Stimulated activated naive CD8-positive, alpha-beta T cell treated with anti-CD3 and anti-CD28 coated beads, Interleukin-15, Interleukin-2, amounts not matched to agents 100 U/mL and 50 U/mL, for 24 hours (primary cell): ENCODE data around the gene CNNM4.

Experiments used
- ATAC-seq: fragments of 150-1000 bp; cut with Tn5 transposase; one replicate; pipeline ENCODE4 v1.10.0; 2021
- DNase-seq: peaks from one replicate; pipeline ENCODE4 v3.0.0; 2021

CNNM4 gene

DNA sequence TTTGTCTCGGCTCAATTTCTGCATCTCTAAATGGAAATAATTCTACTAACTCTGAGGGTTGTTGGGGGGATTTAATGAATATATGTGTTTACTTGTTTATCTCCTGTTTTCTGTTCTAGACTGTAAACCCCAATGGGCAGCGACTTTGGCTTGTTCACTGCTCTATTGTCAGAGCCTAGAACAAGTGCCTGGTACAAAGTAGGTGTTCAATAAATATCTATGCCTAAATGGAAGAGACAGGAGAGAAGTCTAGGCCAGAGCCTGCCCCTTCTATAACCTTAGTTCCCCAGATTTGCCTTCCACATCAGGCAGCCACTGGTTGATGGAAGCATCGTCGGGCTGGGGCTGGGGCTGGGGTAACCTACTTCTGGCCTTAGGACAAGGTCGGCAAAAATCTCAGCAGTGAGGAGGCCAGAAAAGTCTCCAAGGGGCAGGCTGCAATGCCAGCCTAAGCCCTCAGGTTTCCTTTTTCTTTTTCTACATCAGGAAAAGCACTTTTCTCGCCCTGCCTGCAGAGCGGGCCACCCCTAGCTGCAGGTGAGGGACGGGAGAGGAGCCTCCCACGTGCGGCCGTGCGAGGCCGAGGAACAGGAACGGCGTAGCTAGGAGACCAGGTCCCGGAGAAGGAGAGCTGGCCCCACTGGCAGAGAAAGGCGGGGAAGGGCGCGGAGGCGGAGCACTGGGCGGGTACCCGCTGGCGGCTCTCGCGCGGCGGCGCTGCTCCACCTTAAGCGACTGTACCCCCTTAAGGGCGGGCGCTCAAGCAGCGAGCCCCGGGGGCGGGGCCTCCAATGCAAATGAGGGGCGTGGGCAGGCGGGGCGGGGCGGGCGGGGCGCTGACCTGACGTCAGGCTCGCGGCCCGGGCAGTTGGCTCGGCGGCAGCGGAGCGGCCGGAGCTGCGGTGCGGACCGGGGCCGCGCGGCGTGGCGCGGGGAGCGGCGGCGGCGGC lies at the start of gene CNNM4:
Gene CNNM4 (plus strand): TSS at position 867 of the 950 bp plus-strand sequence. CDS start 98 bp downstream, outside the sequence.
- peak; percentile 96 for ATAC-seq
- DNase-seq: peak; percentile 93

DNA sequence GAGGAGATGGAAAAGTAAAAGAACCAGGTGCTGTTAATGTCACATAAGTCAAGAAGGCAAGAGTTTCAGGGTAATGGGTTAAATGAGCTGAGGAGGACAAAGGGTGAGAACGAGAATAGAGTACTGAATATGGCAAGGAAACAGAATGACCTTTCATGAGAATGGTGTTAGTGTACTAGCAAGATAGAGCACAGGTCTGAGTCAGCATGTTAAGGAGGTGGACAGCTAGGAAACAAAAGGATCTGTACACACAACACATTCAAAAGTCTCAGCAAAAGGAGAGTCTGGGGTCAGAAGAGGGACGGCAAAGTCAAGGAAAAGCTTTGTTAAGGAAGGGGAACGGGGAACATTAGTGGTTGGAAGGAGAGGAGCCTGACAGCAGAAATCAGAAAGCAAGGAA lies 49.7 kb upstream of the CNNM4 start:
- ATAC-seq: no peak
- no peak for DNase-seq

DNA sequence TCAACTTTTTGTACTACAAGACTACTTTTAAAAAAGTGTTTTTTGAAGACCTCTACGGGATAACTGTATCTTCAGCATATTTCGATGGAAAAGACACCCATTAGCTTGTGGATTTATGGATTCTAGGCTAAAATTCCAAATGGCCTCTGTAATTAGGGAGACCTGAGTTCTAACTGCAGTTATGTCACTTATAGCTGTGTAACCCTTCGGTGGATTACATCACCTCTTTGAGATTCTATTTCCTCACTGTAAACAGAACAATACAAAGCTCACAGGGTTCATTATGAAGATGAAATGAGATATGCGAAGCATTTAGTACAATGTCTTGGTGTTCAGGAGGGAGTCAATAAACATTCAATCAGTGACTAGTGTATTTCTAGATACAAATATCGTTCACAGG lies 45.0 kb upstream of the CNNM4 start:
- ATAC-seq (no peak), DNase-seq (no peak)

DNA sequence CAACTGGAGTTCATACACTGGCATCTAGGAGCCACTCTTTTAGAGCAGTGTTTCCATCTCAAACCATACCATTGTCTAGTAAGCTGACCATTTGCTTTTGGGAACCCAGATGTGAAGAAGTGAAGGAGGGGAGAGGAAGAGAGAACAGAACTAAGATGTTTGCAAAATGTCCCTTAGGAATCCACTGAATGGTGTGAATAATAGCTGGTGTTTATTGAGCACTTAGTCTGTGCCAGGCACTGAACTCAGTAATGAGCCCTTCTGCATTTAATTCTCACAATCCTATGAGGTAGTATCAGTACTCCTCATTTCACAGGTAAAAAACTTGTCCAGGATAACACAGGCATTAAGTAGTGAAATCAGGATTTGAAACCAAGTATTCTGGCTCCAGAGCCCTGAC lies 44.3 kb upstream of the CNNM4 start:
- no peak for DNase-seq
- ATAC-seq: no peak

DNA sequence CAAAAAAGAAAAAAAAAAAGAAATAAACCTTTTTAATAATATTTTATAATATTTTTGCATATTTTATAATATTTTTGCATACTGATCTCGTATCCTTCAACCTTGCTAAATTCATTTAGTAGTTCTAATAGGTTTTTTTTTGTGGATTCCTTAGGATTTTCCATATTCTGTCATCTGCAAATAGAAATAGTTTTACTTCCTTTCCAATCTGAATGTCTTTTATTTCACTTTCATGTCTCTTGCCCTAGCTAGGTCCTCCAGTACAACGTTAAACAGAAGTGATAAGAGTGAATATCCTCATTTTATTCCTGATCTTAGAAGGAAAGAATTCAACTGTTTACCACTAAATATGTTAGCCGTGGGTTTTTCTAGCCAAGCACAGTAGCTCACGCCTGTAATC lies 34.6 kb upstream of the CNNM4 start:
- DNase-seq (no peak), ATAC-seq (no peak)

DNA sequence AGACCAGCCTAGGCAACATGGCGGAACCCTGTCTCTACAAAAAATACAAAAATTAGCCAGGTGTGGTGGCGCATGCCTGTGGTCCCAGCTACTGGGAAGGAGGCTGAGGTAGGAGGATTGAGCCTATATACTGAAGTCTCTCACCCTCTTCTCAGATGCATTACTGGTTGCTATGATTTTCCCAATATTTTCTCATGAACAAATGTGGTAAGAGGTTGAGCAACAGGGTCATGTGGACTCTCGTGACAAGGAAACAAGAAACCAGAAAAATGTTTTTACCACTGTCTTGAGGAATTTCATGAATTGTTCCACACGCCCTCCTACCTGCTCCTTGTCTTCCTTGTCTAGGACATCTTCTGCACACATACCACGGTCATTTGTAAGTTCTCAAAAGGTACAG lies 33.3 kb upstream of the CNNM4 start:
- ATAC-seq: no peak
- DNase-seq: no peak

DNA sequence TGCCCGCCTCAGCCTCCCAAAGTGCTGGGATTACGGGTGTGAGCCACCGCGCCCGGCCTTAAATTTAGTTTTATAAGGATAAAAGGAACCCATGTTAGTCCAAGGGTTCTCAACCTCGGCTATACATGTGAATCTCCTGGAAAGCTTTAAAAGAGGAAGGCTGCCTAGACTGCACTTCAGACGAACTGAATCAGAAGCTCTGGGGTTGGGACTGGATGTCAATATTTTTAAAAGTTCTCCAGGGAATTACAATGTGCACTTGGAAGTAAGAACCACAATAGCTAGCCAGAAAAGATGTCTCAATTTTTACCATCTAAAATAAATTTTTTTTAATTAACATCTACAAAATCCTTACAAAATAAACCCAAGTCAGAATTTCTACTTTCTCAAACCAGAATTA lies 31.0 kb upstream of the CNNM4 start:
- no peak for DNase-seq
- no peak for ATAC-seq

DNA sequence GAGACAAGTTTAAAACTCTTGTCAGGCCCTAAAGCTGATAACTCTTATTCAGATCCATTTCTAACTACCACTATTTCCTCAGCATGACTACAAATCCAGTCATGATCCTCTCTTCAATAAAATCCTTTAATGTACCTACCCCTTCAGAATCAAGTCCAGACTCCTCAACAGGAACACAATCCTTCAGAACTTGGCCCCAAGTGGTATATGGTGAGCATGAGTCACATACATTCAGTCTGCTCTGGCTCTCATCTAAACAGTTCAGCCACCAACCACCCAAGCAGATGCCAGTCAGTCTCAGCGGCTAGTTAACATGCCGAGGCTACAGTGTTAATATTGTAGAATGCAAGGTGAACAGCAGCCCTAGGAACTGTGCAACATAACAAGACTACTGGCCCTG lies 30.5 kb upstream of the CNNM4 start:
- ATAC-seq: no peak
- no peak for DNase-seq

DNA sequence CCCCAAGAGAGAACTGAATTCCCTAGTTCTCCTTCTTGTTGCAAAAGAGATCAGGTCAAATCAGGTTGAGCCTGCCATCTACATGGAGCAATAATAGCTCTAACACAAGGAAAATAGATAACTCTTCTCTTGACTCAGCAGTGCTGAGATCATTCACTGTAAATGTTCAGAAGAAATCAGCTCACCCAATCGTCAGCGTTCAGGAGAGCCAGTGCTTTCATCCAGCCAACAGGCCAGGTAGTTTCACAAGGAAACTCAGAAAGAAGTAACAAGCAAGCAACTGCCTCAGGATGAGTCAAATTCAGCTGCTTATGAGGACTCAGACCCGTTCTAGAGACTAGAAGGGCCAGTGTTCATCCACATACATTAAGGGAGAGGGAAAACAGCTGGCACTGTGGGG lies 26.8 kb upstream of the CNNM4 start:
- DNase-seq (no peak), ATAC-seq (no peak)

DNA sequence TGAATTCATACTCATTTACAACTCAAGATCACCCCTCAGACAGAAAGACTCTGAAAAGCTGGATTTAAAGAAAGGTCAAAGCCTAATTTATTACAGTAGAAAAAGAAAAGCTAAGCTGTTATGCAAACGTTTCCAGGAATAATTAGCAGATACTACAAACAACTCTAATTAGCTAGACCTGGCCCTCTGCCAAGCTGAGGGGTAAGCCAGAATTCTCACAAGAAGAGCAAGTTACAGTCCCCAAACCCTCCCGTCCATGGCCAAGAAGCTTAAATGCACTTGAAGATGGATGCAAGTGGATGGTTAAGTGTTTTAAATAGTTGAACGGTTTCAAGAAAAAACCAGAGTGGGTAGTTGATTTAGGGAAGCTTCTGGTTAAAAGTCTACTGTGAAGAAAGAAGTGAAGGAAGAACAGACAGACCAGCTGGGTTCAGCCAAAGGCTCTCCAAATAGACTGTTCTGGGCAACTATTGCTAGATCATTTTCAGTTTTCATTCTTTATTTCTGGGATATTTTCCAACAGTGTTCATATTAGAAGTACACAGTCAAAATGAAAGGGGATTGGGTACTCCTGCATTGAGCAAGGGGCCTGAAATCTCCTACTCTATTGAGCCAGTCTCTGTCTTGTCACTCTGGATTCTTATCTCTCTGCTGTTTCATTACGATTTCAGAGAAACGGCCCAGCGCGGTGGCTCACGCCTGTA lies 25.7 kb upstream of the CNNM4 start:
- DNase-seq (no peak), ATAC-seq (no peak)

DNA sequence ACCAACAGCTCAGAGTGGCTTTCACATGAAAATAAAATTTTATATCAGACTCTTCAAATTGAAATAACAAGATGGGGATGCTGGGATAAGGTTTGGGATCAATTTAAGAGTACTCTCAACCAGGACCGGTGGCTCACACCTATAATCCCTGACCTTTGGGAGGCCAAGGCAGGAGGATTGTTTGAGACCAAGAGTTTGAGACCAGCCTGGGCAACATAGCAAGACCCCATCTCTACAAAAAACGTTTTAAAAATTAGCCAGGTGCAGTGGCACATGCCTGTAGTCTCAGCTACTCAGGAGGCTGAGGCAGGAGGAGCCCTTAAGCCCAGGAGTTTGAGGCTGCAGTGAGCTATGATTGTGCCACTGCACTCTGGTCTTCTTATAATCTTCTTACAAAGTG lies 23.5 kb upstream of the CNNM4 start:
- DNase-seq (no peak), ATAC-seq (no peak)

DNA sequence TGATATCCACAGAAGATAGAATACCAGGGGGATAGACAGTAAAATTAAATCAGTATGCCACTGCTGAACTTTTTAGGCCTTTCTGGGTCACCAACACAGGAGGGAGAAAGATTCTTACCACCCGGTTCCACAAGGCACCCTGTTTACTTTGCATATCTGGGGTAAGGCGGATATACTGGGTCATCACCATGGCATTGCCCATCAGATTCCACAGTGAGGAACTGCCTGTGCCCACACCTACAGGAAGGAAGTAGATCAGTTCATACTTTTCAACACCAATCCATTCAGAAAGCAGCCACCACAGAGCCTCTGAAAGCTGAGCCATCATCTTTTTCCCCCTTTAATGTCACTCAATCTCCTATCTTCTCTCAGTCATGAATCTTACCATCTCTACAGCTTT lies 22.9 kb upstream of the CNNM4 start:
- ATAC-seq (no peak), DNase-seq (no peak)

DNA sequence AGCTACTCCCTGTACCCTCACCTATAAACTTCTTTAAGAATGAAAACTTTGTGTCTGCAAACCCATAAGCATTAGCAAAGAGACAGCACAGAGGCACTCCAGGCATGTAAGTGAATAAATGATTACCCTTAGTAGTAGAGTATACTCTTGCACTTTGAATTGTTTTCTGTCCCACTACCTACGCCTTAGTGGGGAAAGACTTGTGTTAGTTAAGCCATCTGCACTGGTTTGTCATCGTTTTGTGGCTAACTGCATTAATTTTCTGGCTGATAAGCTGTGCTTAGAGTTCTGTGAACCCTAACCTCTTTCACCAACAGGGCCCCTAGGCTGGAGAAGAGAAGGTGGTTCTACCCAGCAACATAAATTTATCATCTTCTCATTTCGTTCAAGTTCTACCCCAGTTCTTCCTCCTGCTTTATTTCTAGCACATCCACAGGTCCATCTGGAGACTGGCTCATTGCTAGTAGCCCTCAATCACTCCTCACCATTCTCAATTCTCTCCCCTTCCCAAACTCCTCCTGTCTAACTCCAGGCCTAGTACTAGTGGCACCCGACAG lies 21.5 kb upstream of the CNNM4 start:
- no peak for ATAC-seq
- no peak for DNase-seq

DNA sequence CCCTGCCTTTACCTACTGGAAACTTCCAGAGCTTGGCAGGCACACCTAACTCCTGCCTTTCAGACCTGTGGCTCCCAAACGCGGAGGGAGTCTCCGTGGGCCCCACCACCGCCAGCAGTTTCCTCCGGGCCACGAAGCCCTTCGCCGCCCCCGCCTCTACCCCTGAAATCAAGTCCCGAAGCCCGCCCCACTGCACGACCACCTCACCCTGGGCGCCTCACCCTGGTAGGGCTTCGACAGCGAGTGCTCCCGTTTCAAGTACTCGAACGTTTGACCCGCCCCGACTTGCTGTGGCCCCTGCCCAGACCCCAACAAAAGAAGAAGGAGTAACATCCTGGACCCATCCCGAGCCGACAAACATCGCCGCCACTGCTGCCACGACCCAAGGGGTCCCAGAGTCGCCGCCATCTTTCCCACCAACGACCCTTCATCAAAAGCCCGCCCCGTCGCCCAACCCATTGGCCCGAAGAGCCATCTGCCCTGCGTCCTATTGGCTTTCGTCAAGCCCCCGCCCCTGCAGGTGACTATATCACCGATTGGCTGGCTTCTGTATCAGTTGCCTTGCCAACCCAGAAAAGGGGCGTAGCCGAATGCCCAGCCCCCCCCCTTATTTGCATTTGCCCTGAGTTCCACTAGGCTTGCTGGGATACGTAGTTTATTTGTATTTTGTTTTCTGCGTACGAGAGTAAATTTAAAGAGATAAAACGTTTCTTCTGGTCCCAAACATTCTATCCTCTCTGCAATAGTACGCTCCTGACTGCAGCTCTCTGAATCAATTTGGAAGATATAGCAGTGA lies 20.9 kb upstream of the CNNM4 start, which contains the start of gene LMAN2L:
Gene LMAN2L (minus strand): TSS at position 432 of the 796 bp plus-strand sequence. CDS start 24 bp downstream, at position 408.
- DNase-seq (peak; percentile 95), ATAC-seq (peak; percentile 100)

DNA sequence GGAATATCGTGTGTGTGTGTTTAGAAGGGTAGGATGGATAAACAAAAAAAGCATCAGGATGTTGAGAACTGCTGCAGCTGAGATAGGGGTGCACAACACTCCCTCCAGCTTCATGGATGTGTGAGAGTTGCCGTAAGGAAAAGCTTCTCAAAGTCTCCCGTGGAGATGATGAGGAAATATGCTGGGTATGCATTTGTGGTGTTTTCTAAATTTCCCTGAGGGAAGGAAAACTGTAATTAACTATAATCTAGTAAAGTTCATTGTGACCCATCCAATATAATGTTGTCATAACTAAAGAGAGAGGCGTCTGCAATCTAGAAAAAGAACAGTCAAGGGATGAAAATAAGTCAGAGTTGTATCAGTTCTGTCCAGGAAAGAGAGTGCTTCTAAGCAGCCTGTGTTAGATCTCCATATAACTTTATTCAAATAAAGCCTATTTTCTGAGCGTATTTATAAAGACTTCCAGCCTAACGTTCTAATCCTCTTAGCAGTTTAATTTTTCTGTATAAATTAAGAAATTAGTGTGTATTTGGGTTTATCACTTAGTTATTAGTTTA lies 13.6 kb upstream of the CNNM4 start:
- ATAC-seq (no peak), DNase-seq (no peak)

DNA sequence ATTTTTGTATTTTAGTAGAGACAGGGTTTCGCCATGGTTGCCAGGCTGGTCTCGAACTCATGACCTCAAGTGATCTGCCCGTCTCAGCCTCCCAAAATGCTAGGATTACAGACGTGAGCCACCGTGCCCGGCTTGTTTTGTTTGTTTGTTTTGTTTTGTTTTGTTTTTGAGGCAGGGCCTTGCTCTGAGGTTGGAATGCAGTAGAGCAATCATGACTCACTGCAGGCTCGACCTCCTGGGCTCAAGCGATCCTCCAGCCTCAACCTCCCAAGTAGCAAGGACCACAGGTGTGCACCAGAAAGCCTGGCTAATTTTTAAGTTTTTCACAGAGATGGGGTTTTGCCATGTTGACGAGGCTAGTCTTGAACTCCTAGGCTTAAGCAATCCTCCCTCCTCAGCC lies 8.9 kb upstream of the CNNM4 start:
- ATAC-seq (no peak), DNase-seq (no peak)

DNA sequence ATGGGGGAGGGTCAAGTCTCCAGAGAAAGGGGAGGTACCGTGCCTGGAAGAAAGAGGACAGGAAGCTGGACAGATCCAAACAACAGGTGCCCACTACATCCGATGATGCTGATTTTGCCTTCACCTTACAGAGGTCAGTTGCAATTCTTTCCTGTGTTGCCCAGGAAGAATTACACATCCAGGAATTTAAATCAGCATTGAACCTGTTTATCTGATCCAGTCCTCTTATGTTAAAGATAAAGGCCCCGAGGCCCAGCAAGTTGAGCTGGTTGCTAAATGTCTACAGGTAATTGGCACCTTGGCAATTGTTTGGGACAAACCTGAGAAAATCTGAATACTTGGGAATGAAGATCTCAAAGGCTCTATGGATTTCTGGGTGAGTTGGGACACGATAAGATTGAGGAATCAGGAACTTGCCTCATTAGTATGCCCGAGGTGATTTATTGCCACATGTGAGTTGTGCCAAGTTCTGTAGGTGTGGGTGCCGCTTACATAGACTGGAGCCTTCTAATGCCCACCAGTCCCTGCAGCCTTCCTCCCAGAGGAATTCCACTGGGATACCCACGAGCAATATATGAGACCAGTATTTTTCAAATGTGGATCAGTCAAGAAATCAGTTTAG lies 6.9 kb upstream of the CNNM4 start:
- DNase-seq: no peak
- ATAC-seq: no peak

DNA sequence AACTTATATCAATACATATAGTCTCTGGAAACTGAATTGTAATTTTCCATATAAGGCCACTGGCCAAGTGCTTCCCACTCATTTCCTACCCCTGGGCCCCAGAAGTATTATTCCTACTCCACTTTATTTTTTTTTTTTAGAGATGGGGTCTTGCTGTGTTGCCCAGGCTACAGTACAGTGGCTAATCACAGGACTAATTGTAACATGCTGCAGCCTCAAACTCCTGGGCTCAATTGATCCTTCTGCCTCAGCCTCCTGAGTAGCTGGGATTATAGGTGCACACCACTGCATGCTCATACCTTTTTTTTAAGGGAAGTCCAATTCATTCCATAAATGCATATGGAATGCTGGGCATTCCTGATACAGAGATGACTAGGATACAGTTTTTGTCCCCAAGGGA lies 6.4 kb upstream of the CNNM4 start:
- DNase-seq (no peak), ATAC-seq (no peak)

DNA sequence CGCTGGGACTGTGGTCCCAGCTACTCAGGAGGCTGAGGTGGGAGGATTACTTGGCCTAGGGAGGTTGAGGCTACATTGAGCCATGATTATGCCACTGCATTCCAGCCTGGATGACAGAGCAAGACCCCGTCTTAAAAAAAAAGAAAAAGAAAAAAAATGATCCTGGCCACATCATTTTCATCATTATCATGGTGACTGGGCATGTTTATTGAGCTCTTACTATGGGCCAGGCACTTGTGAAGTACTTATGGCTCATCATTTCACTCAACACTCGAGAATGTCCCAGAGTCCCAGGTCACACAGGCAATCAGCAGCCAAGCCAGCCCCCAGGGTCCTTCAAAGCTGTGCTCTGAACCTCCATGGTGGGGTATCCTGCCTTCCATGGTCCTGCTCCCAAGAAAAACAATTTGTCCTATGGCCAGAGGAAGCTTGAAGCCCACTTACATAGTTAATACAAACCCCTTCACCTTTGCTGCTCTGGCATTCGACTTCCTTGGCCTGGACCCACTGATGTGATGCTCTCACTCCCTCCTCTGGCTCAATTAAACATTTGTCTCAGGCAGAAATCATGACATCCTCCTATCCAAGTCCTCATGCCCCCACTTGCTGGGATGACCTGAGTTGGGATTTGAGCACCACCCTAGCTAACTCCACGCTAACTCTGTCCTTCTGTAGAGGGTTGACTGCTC lies 3.8 kb upstream of the CNNM4 start:
- ATAC-seq: no peak
- no peak for DNase-seq

DNA sequence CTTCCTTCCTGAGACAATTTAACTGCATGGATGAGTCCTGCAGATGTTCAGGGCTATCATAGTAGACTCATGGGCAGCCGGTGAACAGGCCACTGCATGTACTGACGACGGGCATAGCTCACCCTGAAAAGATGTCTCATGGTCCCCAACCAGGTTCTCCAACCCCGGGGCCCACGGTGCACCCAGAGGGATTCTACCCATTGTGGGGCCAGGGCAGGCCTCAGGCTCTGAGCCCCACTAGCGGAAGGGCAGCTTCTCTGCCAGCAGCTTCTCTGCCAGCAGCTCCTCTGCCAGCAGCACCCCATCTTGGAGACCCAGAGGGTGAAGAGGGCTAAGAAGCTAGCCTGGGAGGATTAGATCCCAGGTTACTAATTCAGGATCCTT lies 3.2 kb upstream of the CNNM4 start:
- no peak for ATAC-seq
- DNase-seq: no peak

DNA sequence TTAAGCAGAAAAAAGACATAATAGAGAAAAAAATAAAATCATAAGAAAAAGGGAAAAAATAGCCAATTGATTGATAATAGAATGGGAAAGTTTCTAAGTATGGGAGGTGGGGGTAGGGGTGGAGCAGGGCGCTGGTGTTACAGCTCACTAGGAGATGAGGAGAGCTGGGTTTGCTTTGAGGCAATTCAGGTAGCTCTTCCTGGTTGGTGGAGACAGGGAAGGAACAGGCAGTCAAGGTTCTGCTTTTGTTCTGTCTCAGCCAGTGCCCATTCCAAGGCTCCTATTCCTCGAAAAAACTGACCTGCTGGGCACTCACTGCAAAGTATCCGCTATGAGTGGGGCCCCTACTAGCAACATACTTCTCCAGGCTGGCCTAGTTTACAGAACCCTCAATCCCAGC lies 1.7 kb upstream of the CNNM4 start:
- no peak for ATAC-seq

More for the DNA sequence above, 1.7 kb upstream of the CNNM4 start:
- no peak for DNase-seq
